GM18870 (cell line): ENCODE data around the gene NCAM1.

ENCODE experiments used
- ATAC-seq: cut with Tn5 transposase; IDR thresholded peaks from one replicate; pipeline ENCODE4 v1.9.1; 2021; ENCODE audit warnings: moderate library complexity; ENCODE audit not compliant: unreplicated experiment

The NCAM1 gene

GRCh38 chr11:113197446-113197845 lies 236.2 kb downstream of the NCAM1 start:
- no peak for ATAC-seq

DNA sequence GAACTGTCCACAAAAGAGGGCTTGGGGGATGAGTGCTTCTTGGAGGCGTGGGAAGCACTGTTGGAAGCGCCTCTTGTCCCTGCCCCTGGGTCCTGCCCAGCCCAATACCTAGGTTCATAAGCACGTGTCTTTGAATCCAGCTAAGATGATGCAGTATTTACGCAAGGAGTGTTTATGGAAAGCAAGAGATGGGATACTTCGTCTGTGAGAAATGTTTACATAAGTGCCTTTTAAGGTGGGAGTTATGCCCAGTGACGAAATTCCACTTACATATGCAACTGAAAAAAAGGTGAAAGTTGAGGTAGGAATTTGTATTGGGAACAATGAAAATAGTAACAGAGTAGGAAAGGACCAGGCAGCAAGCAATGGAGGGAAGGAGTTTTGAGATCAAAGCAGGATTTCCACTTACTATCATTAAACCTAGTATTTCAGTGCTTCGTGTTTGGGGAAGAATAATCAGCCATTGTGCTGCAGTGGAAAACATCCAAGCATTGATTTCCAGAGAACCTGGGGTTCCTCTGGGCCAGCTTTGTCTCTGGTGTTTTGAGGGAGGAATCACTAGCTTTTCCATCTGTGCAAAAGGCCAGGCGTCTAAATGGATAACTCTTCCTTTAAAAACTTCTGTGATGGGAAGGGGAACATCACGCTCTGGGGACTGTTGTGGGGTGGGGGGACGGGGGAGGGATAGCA lies 237.9 kb downstream of the NCAM1 start:
- no peak for ATAC-seq

DNA sequence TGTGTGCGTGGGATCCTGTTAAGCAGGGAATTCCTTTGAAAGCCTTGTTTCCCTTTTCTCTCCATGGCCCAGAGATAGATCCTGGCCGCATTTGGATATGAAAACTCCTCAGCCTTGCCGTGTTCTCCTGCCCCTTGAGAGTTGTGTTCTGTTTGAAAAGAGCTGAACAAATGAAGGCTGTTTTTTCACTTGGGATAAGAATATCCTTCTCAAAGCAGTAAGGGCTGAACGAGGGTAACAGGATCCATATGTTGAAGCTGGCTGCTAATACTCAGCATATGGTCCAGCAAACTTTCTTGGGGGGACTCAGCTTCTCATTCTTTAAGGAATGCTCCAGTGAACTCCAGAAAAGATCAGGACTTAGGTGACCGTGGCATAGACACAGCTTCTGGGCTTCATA lies 238.6 kb downstream of the NCAM1 start:
- no peak for ATAC-seq

GRCh38 chr11:113201054-113201818 lies 240.0 kb downstream of the NCAM1 start:
- ATAC-seq = no peak

DNA sequence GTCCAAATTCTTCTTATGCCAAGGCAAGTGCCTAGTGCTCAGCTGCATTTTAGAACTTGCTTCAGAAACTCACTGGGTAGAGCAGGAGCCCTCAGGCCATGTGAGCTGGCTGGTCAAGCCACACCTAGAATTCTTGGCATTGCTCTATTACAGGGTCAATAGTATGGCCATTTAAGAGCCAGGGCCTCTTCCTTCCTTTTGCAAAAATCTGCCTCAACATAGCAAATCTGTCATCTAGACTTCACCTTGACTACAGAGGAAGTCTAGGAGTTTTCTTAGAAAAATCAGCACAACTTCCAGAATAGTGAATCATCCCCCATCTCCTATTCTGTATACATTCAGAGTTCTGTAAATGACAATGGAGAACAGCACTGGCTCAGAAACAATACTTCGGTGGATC lies 241.2 kb downstream of the NCAM1 start:
- no peak for ATAC-seq

DNA sequence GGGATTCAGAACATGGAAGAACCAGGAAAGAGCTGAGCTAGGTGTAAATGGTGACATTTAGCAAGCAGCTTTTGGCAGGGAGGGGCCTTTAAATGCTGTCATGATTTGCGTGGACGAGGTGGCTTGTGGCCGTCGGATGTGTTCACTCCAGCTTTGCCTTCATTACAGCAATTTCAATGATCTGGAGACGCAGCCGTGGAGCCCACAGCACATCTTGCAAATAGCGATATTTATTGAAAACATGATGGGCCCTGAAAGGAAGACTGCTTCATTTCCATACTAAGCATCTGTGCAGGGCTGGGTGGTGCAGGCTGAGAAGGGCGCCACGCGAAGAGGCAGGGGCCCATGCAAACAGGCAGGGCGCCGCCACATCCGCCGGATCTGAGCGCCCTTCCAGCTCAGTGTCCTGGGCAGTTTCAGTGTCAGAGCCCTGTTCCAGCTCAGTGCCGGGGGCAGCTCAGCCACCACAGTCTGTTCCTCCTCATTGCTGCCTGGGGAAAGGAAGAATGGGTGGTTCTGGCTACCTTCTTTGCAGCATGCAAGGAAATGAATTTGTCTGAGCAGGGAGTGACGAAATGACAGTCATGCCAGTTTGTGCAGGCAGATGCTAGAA lies 242.0 kb downstream of the NCAM1 start:
- no peak for ATAC-seq

DNA sequence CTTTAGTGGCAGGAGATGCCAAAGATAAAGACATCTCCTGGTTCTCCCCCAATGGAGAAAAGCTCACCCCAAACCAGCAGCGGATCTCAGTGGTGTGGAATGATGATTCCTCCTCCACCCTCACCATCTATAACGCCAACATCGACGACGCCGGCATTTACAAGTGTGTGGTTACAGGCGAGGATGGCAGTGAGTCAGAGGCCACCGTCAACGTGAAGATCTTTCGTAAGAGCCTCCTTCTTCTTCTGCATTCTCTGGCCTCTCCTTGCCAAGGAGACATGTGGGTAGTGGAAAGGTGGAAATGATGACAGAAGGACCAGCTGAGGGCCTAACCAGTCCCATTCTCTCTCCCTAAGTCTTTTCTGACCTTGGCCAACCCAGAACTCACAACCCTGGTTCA lies 243.1 kb downstream of the NCAM1 start:
- no peak for ATAC-seq

- ATAC-seq = no peak
These were observed 252.3 kb downstream of the NCAM1 start for GRCh38 chr11:113213549-113213948.

- no peak for ATAC-seq
These were observed 261.0 kb downstream of the NCAM1 start for GRCh38 chr11:113222241-113222640.

DNA sequence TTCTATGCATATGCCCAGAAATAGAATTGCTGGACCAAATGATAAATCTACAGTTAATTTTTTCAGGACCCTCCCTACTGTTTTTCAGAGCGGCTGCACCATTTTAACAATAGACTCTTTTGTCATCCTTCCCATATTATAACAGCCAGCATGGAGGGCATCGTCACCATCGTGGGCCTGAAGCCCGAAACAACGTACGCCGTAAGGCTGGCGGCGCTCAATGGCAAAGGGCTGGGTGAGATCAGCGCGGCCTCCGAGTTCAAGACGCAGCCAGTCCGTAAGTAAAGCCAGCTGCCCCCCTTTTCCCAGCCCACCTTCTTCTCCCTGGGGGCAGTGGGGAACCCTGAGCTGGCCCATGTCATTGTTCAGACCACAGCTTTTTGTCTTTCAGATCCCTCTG lies 273.7 kb downstream of the NCAM1 start:
- ATAC-seq = no peak

GRCh38 chr11:113237261-113237660 lies 276.0 kb downstream of the NCAM1 start:
- ATAC-seq = no peak

GRCh38 chr11:113238721-113239120 lies 277.5 kb downstream of the NCAM1 start:
- ATAC-seq = no peak

GRCh38 chr11:113240389-113240788 lies 279.2 kb downstream of the NCAM1 start:
- ATAC-seq = no peak

- no peak for ATAC-seq
These were observed 279.8 kb downstream of the NCAM1 start for GRCh38 chr11:113240790-113241635.

- ATAC-seq = no peak
These were observed 280.4 kb downstream of the NCAM1 start for GRCh38 chr11:113241636-113242054.

- ATAC-seq = no peak
These were observed 280.8 kb downstream of the NCAM1 start for GRCh38 chr11:113242060-113242459.

DNA sequence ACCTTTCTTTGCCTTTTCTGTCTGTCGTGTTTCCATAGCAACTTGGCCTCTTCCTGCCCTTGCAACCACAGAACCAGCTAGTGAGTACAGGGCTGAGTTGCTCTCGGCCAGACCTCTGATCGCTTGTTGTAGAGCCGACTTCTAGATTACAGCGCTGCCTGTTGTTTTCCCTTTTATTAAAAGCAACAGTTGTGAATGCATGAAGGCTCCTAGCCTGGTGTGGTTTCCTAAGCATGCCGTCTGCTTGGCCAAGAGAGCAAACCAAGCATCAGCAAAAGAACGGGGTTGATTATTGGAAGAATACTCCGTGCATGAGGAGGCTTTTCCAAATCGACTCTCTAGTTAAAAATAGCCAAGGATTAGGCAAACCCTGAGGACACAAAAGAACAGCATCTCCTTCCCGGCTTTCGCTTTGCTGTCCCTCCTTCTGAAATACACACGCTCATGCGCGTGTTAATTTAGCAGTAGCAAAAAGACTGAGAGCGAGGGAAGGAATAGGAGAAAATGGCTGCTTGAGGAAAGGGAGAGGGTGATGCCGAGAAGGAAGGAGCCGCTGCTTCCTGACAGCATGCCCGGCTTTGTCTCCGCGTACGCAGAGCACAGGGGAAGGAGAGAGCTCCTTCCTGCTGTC lies 281.7 kb downstream of the NCAM1 start:
- ATAC-seq = no peak

- ATAC-seq = no peak
These were observed 282.5 kb downstream of the NCAM1 start for GRCh38 chr11:113243696-113244095.

GRCh38 chr11:113245216-113245615 lies 284.0 kb downstream of the NCAM1 start:
- no peak for ATAC-seq

DNA sequence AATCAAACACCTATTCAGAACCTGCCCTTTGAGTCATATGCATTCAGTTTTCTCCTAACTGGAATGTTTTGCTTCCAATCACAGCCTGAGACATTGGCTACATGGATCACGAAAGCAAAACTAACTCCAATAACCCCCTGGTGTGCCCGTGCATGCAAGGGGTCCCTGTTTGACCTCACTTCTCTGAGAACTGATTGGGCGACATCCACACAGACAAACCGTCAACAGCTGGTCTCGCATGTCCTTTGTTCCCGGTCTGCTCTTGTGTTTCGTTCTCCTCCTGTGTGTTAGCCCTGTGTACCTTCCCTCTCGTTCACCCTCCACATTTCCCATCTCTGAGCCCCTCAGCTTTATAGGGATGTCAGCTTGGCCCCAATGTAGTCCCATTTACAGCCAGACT lies 286.0 kb downstream of the NCAM1 start:
- ATAC-seq = no peak

- no peak for ATAC-seq
These were observed 286.7 kb downstream of the NCAM1 start for GRCh38 chr11:113247966-113248365.
